K562 treated with DMSO at 1 percent for 12 hours (cell line): ENCODE results near the gene RESP18. TPM values are rescaled to one million over a fixed set of nuclear protein-coding genes. Genes with fewer than 3 reads are reported as not detected.

Experiments used
- total RNA-seq: library from RNA; unstranded; fragments of 300-600 nt; gene quantifications from 2 replicates; pipeline ENCODE4 v1.2.3, GENCODE V29; 2022; ENCODE audit not compliant: insufficient read depth

Gene RESP18
- not detected in 2 replicates for total RNA-seq

DNA sequence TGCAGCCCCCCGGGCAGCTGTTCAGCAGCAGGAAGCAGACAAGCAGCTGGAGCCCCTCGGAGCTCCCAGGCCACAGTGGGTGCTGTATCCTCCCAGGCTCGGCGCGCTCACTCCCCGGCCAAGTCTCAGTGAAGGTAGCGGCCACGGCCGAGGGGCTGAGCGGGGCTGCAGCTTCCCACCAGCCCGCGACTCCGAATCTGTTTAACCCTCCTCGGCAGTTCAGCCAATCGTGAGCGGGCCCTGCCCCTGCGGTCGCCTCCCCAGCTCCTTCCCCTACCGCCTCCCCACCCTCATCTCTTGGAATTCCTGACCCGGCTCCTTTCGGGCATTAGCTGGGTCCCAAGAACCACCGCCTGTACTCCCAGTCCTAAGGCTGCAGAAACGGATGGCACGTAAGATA is at the start of gene RESP18:
Gene RESP18, minus strand, starts transcription at position 203 of the 400 bp plus-strand sequence.

DNA sequence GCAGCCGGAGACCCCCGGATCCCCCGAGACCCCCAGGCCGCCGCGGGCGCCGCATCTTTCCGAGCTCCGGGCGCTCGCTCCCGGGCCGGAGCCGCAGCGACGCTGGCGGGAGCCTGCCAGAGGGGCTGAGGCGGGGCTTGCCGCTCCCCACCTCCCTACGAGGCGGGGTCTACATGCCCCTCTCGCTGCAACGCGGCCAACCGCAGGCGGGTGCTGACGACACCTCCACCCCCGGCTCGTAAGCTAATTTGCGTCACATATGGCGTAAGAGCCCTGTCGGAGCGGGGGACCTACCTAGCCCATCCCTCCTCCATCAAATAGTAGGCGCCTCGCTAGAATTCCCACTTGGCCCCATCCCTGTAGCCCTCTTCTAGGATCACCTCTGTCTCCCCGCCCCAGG is 23.3 kb downstream of the RESP18 start, which contains the start of gene PTPRN:
Gene PTPRN, minus strand, starts transcription at position 124 of the 400 bp plus-strand sequence. Its CDS starts 69 bp downstream, at position 55.

GRCh38 chr2:219279151-219279915 is 53.2 kb downstream of the RESP18 start, which contains the start of gene DNAJB2:
DNAJB2 (plus strand) TSS chr2:219279366; CDS start chr2:219279834, 468 bp downstream.

Other genes starting within 250 kb of the RESP18 start
- gene NHEJ1, start 171.9 kb downstream of the RESP18 start, total RNA-seq, result 6.9 and 12.1 TPM in 2 replicates
- gene SLC23A3, start 162.7 kb downstream of the RESP18 start, total RNA-seq, result 1.5 TPM in 1 of 2 replicates, not detected in the other
- gene CNPPD1, start 155.8 kb downstream of the RESP18 start, total RNA-seq, result 54.9 and 63.8 TPM in 2 replicates
- 22.8 and 41.0 TPM in 2 replicates for gene RETREG2, start 154.5 kb downstream of the RESP18 start, total RNA-seq
- 42.7 and 47.8 TPM in 2 replicates for gene ZFAND2B, start 126.0 kb downstream of the RESP18 start, total RNA-seq
- 16.1 and 16.6 TPM in 2 replicates for gene ABCB6, start 113.8 kb downstream of the RESP18 start, total RNA-seq
- gene ATG9A, start 103.1 kb downstream of the RESP18 start, total RNA-seq, result 17.1 and 36.5 TPM in 2 replicates
- 24.2 and 34.6 TPM in 2 replicates for gene ANKZF1, start 102.9 kb downstream of the RESP18 start, total RNA-seq
- 2.0 and 7.4 TPM in 2 replicates for gene GLB1L, start 87.3 kb downstream of the RESP18 start, total RNA-seq
- 21.3 and 23.7 TPM in 2 replicates for gene STK16, start 87.3 kb downstream of the RESP18 start, total RNA-seq
- gene TUBA4B, start 79.5 kb downstream of the RESP18 start, total RNA-seq, result not detected in 2 replicates
- 69.3 and 74.9 TPM in 2 replicates for gene TUBA4A, start 78.8 kb downstream of the RESP18 start, total RNA-seq
- 28.4 and 29.6 TPM in 2 replicates for gene DNAJB2, start 53.4 kb downstream of the RESP18 start, total RNA-seq
- gene PTPRN, start 23.3 kb downstream of the RESP18 start, total RNA-seq, result not detected in 2 replicates
- gene DNPEP, start 55.2 kb upstream of the RESP18 start, total RNA-seq, result 51.2 and 77.3 TPM in 2 replicates
- gene DES, start 85.6 kb upstream of the RESP18 start, total RNA-seq, result 15.2 and 15.7 TPM in 2 replicates
- gene SPEG, start 102.1 kb upstream of the RESP18 start, total RNA-seq, result 7.1 and 13.8 TPM in 2 replicates
- 112 and 128 TPM in 2 replicates for gene GMPPA, start 166.1 kb upstream of the RESP18 start, total RNA-seq
- gene ASIC4, start 181.7 kb upstream of the RESP18 start, total RNA-seq, result 4.0 and 7.0 TPM in 2 replicates
- gene CHPF, start 211.1 kb upstream of the RESP18 start, total RNA-seq, result 66.8 and 74.6 TPM in 2 replicates
- 1.2 and 1.5 TPM in 2 replicates for gene TMEM198, start 211.3 kb upstream of the RESP18 start, total RNA-seq
- 29.2 and 37.7 TPM in 2 replicates for gene OBSL1, start 238.8 kb upstream of the RESP18 start, total RNA-seq
- 4.3 and 5.6 TPM in 2 replicates for gene INHA, start 239.6 kb upstream of the RESP18 start, total RNA-seq